Measurements from ENCODE around the gene PIK3C2G.

GRCh38 chr12:18643681-18644080 is 382.4 kb downstream of the PIK3C2G start:
- TF ChIP-seq CTCF (IDR thresholded peaks at IDR 0.05) (no peak), POLR2A (IDR thresholded peaks at IDR 0.05) (no peak)

Measured in testis (tissue), 2 donors.